Parathyroid adenoma (tissue), 2 donors: Measurements from ENCODE around the gene SDK2.

Source experiments
- H2AFZ ChIP-seq: fragments of 300-600 bp; sonication (generic); one replicate; pipeline ENCODE4 v1.7.0; 2017; ENCODE audit warnings: antibody characterized with exemption, mild to moderate bottlenecking
- H3K27ac ChIP-seq: fragments of 300-600 bp; sonication (generic); one replicate; pipeline ENCODE4 v1.7.0; 2017
- H3K27me3 ChIP-seq: fragments of 300-600 bp; sonication (generic); one replicate; pipeline ENCODE4 v1.7.0; 2017; ENCODE audit warnings: low read length; ENCODE audit not compliant: control insufficient read depth, insufficient read depth
- H3K36me3 ChIP-seq: fragments of 300-600 bp; sonication (generic); one replicate; pipeline ENCODE4 v1.7.0; 2017; ENCODE audit warnings: low read length; ENCODE audit not compliant: control insufficient read depth, insufficient read depth
- H3K4me1 ChIP-seq: fragments of 300-600 bp; sonication (generic); one replicate; pipeline ENCODE4 v1.7.0; 2017; ENCODE audit warnings: control low read depth
- H3K4me2 ChIP-seq: fragments of 300-600 bp; sonication (generic); one replicate; pipeline ENCODE4 v1.7.0; 2017; ENCODE audit warnings: low read length
- H3K4me3 ChIP-seq: fragments of 300-600 bp; sonication (generic); one replicate; pipeline ENCODE4 v1.7.0; 2017; ENCODE audit warnings: low read depth, low read length
- H3K79me2 ChIP-seq: fragments of 300-600 bp; sonication (generic); one replicate; pipeline ENCODE4 v1.7.0; 2017; ENCODE audit warnings: control low read depth
- H3K9ac ChIP-seq: fragments of 300-600 bp; sonication (generic); one replicate; pipeline ENCODE4 v1.7.0; 2017; ENCODE audit warnings: mild to moderate bottlenecking
- H3K9me3 ChIP-seq: fragments of 300-600 bp; sonication (generic); one replicate; pipeline ENCODE4 v1.7.0; 2017; ENCODE audit warnings: low read length; ENCODE audit not compliant: control insufficient read depth
- CTCF ChIP-seq: fragments of 300-600 bp; sonication (generic); IDR thresholded peaks from one replicate; pipeline ENCODE4 v1.7.0; 2017; ENCODE audit warnings: antibody characterized with exemption, mild to moderate bottlenecking
- donor health status: primary hyperparathyroidism.

SDK2 gene

GRCh38 chr17:73637866-73638265 lies 6.4 kb downstream of the SDK2 start:
- Histone ChIP-seq H3K27ac (no peak overlapping the region), H3K9ac (no peak overlapping the region), H3K4me2 (no peak overlapping the region), H3K4me3 (no peak overlapping the region), H3K9me3 (no peaks in the 10 kb centered on the region), H3K4me1 (no peaks in the 10 kb centered on the region), H3K36me3 (no peaks in the 10 kb centered on the region), H3K79me2 (no peaks in the 10 kb centered on the region), H3K27me3 (no peaks in the 10 kb centered on the region), H2AFZ (no peak overlapping the region)
- TF ChIP-seq CTCF = no peak

GRCh38 chr17:73635101-73635817 lies 9.0 kb downstream of the SDK2 start:
- H3K4me1 ChIP-seq = no peaks in the 10 kb centered on the region
- no peak overlapping the region for H3K4me3 ChIP-seq
- H3K9me3 ChIP-seq = no peaks in the 10 kb centered on the region
- H2AFZ ChIP-seq = no peak overlapping the region
- H3K9ac ChIP-seq = no peak overlapping the region
- no peaks in the 10 kb centered on the region for H3K79me2 ChIP-seq
- H3K36me3 ChIP-seq = no peaks in the 10 kb centered on the region
- H3K4me2 ChIP-seq = no peak overlapping the region
- TF ChIP-seq CTCF = no peak
- no peaks in the 10 kb centered on the region for H3K27me3 ChIP-seq
- no peak overlapping the region for H3K27ac ChIP-seq

- TF ChIP-seq CTCF = no peak
Observed at GRCh38 chr17:73634629-73635028, 9.6 kb downstream of the SDK2 start.

GRCh38 chr17:73633736-73634135 lies 10.5 kb downstream of the SDK2 start:
- H3K4me2 ChIP-seq = no peak overlapping the region
- no peaks in the 10 kb centered on the region for H3K9me3 ChIP-seq
- H2AFZ ChIP-seq = no peak overlapping the region
- no peak overlapping the region for H3K9ac ChIP-seq
- H3K79me2 ChIP-seq = no peaks in the 10 kb centered on the region
- H3K36me3 ChIP-seq = no peaks in the 10 kb centered on the region
- no peak for TF ChIP-seq CTCF
- no peak overlapping the region for H3K4me3 ChIP-seq
- no peaks in the 10 kb centered on the region for H3K27me3 ChIP-seq
- no peak overlapping the region for H3K27ac ChIP-seq
- no peaks in the 10 kb centered on the region for H3K4me1 ChIP-seq

More at GRCh38 chr17:73634629-73635028, 9.6 kb downstream of the SDK2 start:
- no peak overlapping the region for H2AFZ ChIP-seq
- H3K9ac ChIP-seq = no peak overlapping the region
- H3K4me3 ChIP-seq = no peak overlapping the region
- H3K4me2 ChIP-seq = no peak overlapping the region
- no peaks in the 10 kb centered on the region for H3K27me3 ChIP-seq
- no peaks in the 10 kb centered on the region for H3K36me3 ChIP-seq
- no peaks in the 10 kb centered on the region for H3K9me3 ChIP-seq
- H3K27ac ChIP-seq = no peak overlapping the region
- no peaks in the 10 kb centered on the region for H3K79me2 ChIP-seq
- no peaks in the 10 kb centered on the region for H3K4me1 ChIP-seq

GRCh38 chr17:73632513-73632912 lies 11.7 kb downstream of the SDK2 start:
- Histone ChIP-seq H3K4me2 (no peak overlapping the region), H3K79me2 (no peaks in the 10 kb centered on the region), H3K9ac (no peak overlapping the region), H3K9me3 (no peaks in the 10 kb centered on the region), H3K27me3 (no peaks in the 10 kb centered on the region), H3K4me3 (no peak overlapping the region), H3K4me1 (no peaks in the 10 kb centered on the region), H2AFZ (no peak overlapping the region), H3K27ac (no peak overlapping the region), H3K36me3 (no peaks in the 10 kb centered on the region)
- no peak for TF ChIP-seq CTCF
